Measurements from ENCODE around the gene EREG.

Gene EREG

DNA sequence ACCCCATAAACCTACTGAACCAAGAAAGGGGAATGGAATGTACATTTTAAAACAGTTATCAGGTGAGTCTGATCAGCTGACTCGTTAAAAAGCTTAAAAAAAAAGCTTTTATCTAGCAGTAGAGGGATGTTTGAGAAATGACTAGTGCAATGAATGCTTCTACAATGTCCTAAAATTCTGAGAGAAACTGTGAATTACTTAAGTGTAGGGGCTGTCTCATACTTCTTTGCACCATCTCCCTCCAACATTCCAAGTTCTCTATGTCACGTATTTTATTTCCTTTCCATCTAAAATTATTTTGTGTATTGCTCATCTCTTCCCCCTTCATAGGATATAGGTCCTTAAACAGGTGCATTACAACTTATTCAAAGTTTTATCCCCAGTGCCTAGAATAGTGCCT, 68.1 kb downstream of the EREG start:
- DNase-seq = no peak

DNA sequence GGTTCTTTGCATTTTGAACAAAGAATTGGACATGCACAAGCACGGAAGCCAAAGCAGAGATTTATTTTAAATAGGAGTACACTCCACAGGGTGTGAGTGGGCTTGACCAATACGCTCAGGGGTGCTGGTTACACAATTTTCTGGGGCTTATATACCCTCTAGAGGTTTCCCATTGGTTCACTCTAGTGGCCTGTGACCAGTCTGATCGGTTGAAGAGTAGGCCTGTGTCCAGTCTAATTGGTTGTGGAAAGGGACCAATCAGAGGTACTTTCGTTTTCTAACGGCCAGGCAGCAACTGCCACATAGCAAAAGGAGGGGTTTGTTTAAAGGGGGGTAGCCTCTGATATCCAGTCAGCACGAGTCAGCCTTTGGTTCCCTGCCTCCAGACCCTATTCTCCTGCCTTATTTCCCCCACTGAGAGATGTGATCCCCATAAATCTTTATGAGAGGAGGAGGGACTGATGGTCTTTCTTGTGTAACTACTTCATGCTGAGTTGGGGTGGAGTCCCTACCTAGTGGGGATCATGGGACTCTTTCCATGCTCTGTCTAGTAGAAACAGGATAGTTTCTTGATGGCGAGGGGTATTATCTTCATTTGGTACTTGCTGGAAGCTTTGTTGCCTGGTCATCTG, 68.7 kb downstream of the EREG start:
- DNase-seq = no peak

DNA sequence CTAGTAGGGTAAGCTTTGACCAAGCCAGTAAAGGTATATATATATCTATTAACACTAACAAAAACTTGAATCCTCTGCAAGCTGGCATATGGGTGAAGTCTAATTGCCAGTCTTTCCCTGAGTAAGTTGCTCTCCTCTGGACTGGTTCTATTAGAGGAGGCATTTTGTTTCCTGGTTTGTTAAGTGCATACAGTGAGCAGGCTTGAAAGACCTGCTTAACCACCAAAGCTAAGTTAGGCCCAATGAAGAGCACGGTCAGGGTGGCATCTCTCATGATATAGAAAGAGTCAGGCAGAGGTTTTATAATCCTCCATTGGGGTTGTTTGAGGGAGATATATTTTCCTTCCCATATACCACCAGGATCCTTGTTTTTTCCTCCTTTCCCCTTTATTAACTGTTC, 70.4 kb downstream of the EREG start:
- DNase-seq = no peak

DNA sequence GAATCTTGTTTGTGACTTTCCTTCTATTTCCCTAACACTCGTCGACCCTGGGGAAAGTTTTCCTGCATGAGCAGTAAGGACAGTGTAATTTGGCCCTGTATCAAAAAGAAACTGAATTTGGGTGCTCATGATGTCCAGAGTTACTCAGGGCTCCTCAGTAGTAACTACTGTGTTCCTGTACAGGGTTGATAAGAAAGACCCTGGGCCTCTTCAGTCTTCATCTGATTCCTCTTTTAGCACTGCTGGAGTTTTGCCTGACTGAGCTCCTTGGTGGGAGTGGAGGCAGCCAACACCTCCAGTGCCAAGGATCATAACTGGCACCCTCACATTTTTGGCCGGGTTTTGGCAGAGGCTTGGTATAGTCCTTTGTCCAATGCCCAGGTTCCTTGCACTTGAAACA, 72.9 kb downstream of the EREG start:
- DNase-seq = no peak
